Ammon's horn (tissue), 1 donor: Measurements from ENCODE around the gene TNFSF11.

Source experiments
- DNase-seq: peaks from one replicate; pipeline ENCODE4 v3.0.0-alpha.2; 2016; ENCODE audit warnings: low spot score

Gene TNFSF11

DNA sequence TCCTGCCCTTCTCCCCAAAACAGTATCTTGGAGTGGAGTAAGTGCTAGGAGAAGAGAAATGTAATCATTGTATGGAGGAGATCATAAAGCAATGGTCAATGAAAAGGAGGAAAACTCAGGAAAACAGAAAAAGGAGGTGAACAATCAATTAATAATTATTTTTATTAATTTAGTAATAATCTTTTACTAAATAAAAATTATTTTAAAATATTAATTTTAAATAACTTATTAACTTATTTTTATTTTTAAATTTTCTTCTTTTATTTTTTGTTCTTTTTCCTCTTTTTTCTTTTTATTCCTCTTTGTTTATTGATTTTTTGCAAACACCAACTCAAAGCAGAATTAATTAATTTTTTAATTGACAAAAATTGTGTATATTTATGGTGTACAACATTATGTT, 80.3 kb downstream of the TNFSF11 start:
- DNase-seq, result no peak

DNA sequence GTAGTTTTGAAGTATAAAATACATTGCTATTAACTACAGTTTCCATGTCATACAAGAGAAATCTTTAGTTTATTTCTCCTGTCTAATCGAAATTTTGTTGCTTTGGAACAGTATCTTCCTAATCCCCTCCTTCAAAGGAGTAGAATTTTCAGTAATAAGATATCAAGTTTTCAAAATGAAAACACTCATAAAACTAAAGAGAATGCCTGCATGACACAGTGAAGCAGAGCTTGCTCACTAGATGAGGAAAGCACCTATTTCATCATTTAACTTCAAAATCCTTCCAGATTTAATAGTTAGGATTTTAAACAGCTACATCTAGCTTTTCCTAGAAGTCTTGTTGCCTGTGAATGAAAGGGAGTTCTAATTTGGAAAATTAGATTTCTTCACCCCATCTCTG, 80.8 kb downstream of the TNFSF11 start:
- no peak for DNase-seq

DNA sequence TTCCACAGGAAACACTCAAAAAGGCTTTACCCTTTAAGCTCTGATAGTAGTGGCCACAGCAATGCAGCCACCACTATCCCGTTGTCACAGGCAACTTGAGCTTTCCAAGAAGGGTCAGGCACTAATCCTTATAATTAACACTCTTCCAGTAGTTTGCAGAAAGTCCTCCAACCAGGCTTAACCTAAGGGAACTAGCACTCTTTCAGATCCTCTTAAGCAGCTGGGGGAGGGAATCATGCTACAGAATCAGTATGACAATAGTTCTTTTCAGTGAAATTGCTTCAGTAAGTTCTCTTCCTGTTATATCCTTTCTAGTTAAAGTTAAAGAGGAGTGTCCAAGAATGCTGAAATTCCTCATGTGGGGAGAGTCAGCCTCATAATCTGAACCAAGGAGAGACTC, 82.2 kb downstream of the TNFSF11 start:
- DNase-seq, result no peak

DNA sequence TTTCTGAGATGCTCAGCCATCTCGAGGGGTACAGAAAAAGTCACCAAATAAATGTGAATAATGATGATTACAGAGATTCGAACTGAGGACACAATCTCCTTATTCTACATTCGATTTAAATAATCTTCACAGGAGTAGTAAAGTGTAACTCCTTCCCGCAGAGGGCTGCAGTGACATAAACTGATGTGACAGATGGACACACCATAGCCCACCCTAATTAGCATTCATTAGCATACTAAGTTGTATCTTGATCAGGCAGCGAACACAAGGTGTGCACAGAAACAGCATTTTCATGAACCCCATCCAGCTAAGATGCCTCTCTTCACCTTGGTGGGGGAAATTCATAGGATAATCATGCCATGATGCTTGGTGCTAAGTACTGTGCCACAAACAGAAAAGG, 83.0 kb downstream of the TNFSF11 start:
- DNase-seq, result no peak
